Brain microvascular endothelial cell (primary cell): ENCODE results near the gene GAB1.

Source experiments
- DNase-seq: peaks from one replicate; pipeline ENCODE4 v3.0.0-alpha.2; 2020
- H3K27ac ChIP-seq: fragments of 250-450 bp; sonication (Bioruptor Pico); 2 replicates; pipeline ENCODE4 v1.5.1; 2020; ENCODE audit warnings: mild to moderate bottlenecking, moderate library complexity
- H3K27me3 ChIP-seq: fragments of 250-450 bp; sonication (Bioruptor Pico); replicated peaks from 2 replicates; pipeline ENCODE4 v1.5.1; 2020; ENCODE audit warnings: mild to moderate bottlenecking
- H3K36me3 ChIP-seq: fragments of 250-450 bp; sonication (Bioruptor Pico); replicated peaks from 2 replicates; pipeline ENCODE4 v1.5.1; 2020; ENCODE audit warnings: mild to moderate bottlenecking
- H3K4me3 ChIP-seq: 2 replicates; pipeline ENCODE4 v1.5.1; 2011; ENCODE audit warnings: low read depth, mild to moderate bottlenecking, control low read depth, low read length, moderate library complexity
- in situ Hi-C: cut with HindIII; loops from 2 replicates; pipeline ENCODE4 v1.10.0; 2017; ENCODE audit warnings: low sequenced_read_pairs, low pct_ligation_motif_present
- TF ChIP-seq, protein P1 (sequence below): IDR thresholded peaks from 2 replicates; pipeline ENCODE4 v1.5.1; 2011; ENCODE audit warnings: low read depth, mild to moderate bottlenecking, moderate library complexity, low read length, control low read depth, inconsistent platforms; ENCODE audit errors: missing control alignments

GAB1 gene

DNA sequence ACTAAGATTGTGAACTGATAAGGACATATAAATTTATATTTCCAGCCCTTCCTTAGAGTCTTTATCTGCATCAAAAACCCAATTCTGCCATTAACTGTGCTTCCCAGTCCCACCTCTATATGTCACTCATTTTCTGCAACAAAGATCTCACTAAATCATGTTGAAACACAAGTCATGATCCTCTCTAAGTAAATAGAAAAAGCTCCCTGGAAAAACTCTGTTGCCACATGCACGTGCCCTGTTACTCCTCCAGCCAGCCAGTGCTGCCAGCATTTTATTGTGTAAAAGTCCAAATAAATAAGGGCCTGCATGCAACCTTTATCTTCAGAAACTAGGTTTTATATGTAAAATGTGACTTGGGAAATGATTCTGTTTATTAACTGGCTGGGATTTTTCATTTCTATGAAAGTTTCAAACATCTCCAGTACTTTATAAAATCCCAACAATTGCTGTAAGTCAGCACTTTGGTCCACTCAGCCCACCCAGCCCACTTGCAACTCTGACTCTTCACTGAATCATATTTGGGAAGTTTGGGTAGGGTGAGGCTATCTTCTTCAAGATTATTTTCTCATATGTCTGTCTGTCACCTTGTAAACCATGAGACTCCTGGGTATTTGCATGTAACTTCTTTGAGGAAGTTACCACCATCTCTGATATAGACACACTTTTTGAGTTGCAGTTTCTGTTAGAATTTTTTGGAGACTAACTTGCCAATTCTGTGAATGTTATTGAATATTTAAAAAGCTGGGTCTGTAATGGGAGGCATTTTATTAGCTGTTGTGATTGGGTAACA, 136.9 kb downstream of the GAB1 start:
- no peak for DNase-seq
- in situ Hi-C loops = no loop called here
- TF ChIP-seq, protein P1, sequence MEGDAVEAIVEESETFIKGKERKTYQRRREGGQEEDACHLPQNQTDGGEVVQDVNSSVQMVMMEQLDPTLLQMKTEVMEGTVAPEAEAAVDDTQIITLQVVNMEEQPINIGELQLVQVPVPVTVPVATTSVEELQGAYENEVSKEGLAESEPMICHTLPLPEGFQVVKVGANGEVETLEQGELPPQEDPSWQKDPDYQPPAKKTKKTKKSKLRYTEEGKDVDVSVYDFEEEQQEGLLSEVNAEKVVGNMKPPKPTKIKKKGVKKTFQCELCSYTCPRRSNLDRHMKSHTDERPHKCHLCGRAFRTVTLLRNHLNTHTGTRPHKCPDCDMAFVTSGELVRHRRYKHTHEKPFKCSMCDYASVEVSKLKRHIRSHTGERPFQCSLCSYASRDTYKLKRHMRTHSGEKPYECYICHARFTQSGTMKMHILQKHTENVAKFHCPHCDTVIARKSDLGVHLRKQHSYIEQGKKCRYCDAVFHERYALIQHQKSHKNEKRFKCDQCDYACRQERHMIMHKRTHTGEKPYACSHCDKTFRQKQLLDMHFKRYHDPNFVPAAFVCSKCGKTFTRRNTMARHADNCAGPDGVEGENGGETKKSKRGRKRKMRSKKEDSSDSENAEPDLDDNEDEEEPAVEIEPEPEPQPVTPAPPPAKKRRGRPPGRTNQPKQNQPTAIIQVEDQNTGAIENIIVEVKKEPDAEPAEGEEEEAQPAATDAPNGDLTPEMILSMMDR = no peak
- H3K27ac ChIP-seq = no peak overlapping the region
- H3K27me3 ChIP-seq = no peaks in the 10 kb centered on the region
- peaks cover 2% of the 10 kb centered on the region for H3K36me3 ChIP-seq
- no peak overlapping the region for H3K4me3 ChIP-seq

DNA sequence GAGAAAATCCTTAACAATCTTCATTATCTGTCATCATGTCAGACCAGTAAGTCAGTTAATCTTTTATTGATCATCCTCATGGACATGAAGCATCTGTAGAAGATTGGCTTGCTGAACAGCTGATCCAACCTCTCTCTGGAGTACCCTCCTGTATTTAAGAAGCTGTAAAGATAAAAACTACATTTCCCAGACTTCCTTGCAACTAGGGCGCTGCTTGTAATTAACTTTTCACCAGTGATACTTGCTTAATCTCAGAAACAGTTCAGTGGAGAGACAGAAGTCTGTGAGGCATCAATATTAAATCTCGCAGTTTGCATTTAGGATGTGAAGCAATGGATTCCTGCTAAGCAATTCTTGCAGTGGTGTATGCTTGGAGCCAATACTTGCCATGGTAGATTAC, 140.8 kb downstream of the GAB1 start:
- no peak for DNase-seq
- in situ Hi-C loops = no loop called here
- no peaks in the 10 kb centered on the region for H3K36me3 ChIP-seq
- H3K27ac ChIP-seq = no peak overlapping the region
- H3K27me3 ChIP-seq = no peaks in the 10 kb centered on the region
- H3K4me3 ChIP-seq = no peak overlapping the region
- TF ChIP-seq, protein P1 = no peak

DNA sequence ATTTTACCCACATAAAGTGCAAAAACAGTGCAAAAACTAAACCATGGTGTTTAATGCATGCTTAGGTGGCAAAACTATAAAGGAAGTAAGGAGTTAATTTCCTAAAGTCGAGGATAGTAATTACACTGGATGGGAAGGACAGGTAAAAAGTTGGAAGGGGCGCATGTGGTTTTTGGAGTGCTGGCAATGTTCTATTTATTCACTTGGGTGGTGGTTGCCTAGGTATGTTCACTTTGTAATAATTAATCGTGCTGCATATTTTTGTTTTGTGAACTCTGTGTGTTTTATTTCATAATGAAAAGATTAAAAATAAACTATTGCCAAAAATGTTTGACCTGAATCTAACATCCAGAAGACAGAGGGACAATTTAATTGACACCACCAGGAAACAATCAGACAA, 144.7 kb downstream of the GAB1 start:
- in situ Hi-C loops = no loop called here
- Histone ChIP-seq H3K27me3 (no peaks in the 10 kb centered on the region), H3K36me3 (no peaks in the 10 kb centered on the region), H3K27ac (no peak overlapping the region), H3K4me3 (no peak overlapping the region)
- TF ChIP-seq, protein P1 = no peak
- no peak for DNase-seq

DNA sequence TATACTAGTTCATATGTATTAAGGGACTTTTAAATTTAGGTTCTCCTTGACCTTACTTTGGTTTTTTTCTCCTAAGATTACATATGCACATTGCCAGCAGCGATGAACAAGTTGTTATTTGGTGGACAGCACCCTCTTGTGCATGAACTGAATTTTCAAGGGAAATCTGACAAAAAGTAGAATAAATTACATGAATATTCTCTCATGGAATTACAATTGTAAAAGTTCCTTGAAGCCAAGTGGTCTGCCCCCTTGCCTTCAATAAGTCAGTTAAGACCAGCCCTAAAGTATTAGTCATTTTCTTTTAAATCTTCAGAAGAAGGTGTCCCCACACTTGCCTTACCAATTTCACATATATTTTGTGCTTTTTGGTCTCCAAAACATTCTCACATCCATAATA, 146.2 kb downstream of the GAB1 start:
- Histone ChIP-seq H3K4me3 (no peak overlapping the region), H3K27ac (no peak overlapping the region), H3K27me3 (no peaks in the 10 kb centered on the region), H3K36me3 (no peaks in the 10 kb centered on the region)
- in situ Hi-C loops = no loop called here
- TF ChIP-seq, protein P1 = peak; percentile 61
- DNase-seq = peak; percentile 32

DNA sequence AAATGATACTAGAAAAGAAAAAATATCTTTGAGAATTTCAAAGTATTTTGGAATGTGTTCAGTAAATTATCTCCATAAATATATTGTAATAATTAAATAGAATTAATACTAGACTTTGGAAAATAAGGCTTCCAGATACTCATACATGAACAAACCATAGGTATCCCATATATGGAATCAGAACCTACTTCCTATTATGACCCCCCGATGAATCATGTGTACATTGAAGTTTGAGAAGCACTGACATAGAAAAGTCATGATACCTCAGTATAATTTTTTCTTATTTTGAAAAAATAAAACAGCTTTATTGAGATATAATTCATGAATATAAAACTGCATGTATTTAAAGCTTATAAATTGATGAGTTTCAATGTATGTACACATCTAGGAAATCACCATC, 149.6 kb downstream of the GAB1 start:
- DNase-seq = no peak
- no peaks in the 10 kb centered on the region for H3K36me3 ChIP-seq
- no peak overlapping the region for H3K4me3 ChIP-seq
- H3K27ac ChIP-seq = no peak overlapping the region
- TF ChIP-seq, protein P1 = no peak
- H3K27me3 ChIP-seq = no peaks in the 10 kb centered on the region
- in situ Hi-C loops = no loop called here

DNA sequence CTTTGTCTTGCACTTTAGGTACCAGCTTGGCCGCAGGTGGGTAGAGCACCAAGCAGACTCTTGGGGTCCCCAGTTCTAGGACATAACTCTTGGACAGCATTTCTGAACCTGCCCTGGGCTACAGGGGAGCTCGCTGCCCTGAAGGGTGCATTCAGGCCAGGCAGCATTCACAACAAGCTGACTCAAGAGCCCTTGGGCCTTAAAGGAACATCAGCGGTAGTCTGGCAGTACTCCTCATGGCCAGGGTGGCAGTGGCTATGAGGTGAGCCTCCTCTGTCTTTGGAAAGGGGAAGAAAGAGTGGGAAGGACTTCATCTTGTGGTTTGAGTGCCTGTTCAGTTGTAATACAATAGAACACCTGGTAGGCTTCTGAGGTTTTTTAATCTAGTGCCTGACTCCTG, 152.0 kb downstream of the GAB1 start:
- no peaks in the 10 kb centered on the region for H3K27me3 ChIP-seq
- in situ Hi-C loops = no loop called here
- TF ChIP-seq, protein P1 = no peak

More for the DNA sequence above, 152.0 kb downstream of the GAB1 start:
- DNase-seq = no peak
- H3K4me3 ChIP-seq = no peak overlapping the region
- no peaks in the 10 kb centered on the region for H3K36me3 ChIP-seq
- H3K27ac ChIP-seq = no peak overlapping the region
